Measurements from ENCODE around the gene C4BPA.

C4BPA gene

GRCh38 chr1:207179036-207179435 lies 75.0 kb downstream of the C4BPA start:
- TF ChIP-seq CTCF (conservative IDR thresholded peaks at IDR 0.05; ENCODE audit: low read depth): no peak
- no peak overlapping the region for H3K27ac ChIP-seq
- DNase-seq (ENCODE audit: low spot score): no peak
- CTCF ChIA-PET: no interaction called here
- POLR2A ChIA-PET (ENCODE audit: low non-redundant PET): no interaction called here

- POLR2A ChIA-PET (ENCODE audit: low non-redundant PET): no interaction called here
- peak; percentile 22 for DNase-seq (ENCODE audit: low spot score)
- H3K27ac ChIP-seq: no peak overlapping the region
- TF ChIP-seq CTCF (conservative IDR thresholded peaks at IDR 0.05; ENCODE audit: low read depth): peak; percentile 32; the same call in 1 of the 2 replicates
- CTCF ChIA-PET: interaction anchor here (0.6 to 3.1 kb wide), 9 partner anchors 11 to 491 kb away, joined by 3 to 28 read pairs (median 4); partner anchors contain the start of gene CD55
Observed at GRCh38 chr1:207181847-207182246, 77.8 kb downstream of the C4BPA start.

- CTCF ChIA-PET: interaction anchor here (0.7 to 1.2 kb wide), 3 partner anchors 199 to 313 kb away, joined by 3 read pairs; no protein-coding TSS in a partner anchor
- TF ChIP-seq CTCF (conservative IDR thresholded peaks at IDR 0.05; ENCODE audit: low read depth): no peak
- no peak for DNase-seq (ENCODE audit: low spot score)
- POLR2A ChIA-PET (ENCODE audit: low non-redundant PET): no interaction called here
- H3K27ac ChIP-seq: no peak overlapping the region
Observed at GRCh38 chr1:207186503-207186902, 82.5 kb downstream of the C4BPA start.

- ChIA-PET CTCF (no interaction called here), POLR2A (ENCODE audit: low non-redundant PET) (no interaction called here)
- H3K27ac ChIP-seq: no peak overlapping the region
- no peak for DNase-seq (ENCODE audit: low spot score)
- TF ChIP-seq CTCF (conservative IDR thresholded peaks at IDR 0.05; ENCODE audit: low read depth): no peak
Observed at GRCh38 chr1:207188901-207189300, 84.9 kb downstream of the C4BPA start.

- CTCF ChIA-PET: no interaction called here
- DNase-seq (ENCODE audit: low spot score): no peak
- no peak overlapping the region for H3K27ac ChIP-seq
- POLR2A ChIA-PET (ENCODE audit: low non-redundant PET): no interaction called here
- no peak for TF ChIP-seq CTCF (conservative IDR thresholded peaks at IDR 0.05; ENCODE audit: low read depth)
Observed at GRCh38 chr1:207191061-207191460, 87.0 kb downstream of the C4BPA start.

- DNase-seq (ENCODE audit: low spot score): no peak
- ChIA-PET POLR2A (ENCODE audit: low non-redundant PET) (no interaction called here), CTCF (no interaction called here)
- TF ChIP-seq CTCF (conservative IDR thresholded peaks at IDR 0.05; ENCODE audit: low read depth): no peak
- H3K27ac ChIP-seq: no peak overlapping the region
Observed at GRCh38 chr1:207191776-207192175, 87.7 kb downstream of the C4BPA start.

- no peak for TF ChIP-seq CTCF (conservative IDR thresholded peaks at IDR 0.05; ENCODE audit: low read depth)
- CTCF ChIA-PET: no interaction called here
Observed at GRCh38 chr1:207194197-207194596, 90.2 kb downstream of the C4BPA start.

More at GRCh38 chr1:207194197-207194596, 90.2 kb downstream of the C4BPA start:
- POLR2A ChIA-PET (ENCODE audit: low non-redundant PET): no interaction called here
- DNase-seq (ENCODE audit: low spot score): no peak
- no peak overlapping the region for H3K27ac ChIP-seq

Measured in RWPE1 (cell line).